Adrenal gland (tissue), 12 donors: ENCODE results near the gene MKX. TPM values are rescaled to one million over a fixed set of nuclear protein-coding genes. Genes with fewer than 3 reads are reported as not detected.

Source experiments
- DNase-seq, 7 donors: peaks; one replicate each; pipeline ENCODE4 v3.0.0-alpha.2; 2019 to 2020
- H3K27ac ChIP-seq, 5 donors: fragments of 200-600 bp; sonication (generic) in 4 of 5; 1 replicate in 3 of 5; 2 replicates in 2 of 5; pipeline versions ENCODE4 v1.5.1 to v1.8.0; 2016 to 2020; ENCODE audit warnings: mild to moderate bottlenecking in 1 of 5
- H3K27me3 ChIP-seq: fragments of 200-600 bp; 2 replicates; pipeline ENCODE4 v1.8.0; 2021
- H3K36me3 ChIP-seq, 2 donors: fragments of 200-600 bp; replicated peaks in 1 of 2; 1 replicate in 1 of 2; 2 replicates in 1 of 2; pipeline versions ENCODE4 v1.5.1 to v1.8.0; 2018 to 2022
- H3K4me1 ChIP-seq, 2 donors: fragments of 200-600 bp; replicated peaks in 1 of 2; 1 replicate in 1 of 2; 2 replicates in 1 of 2; pipeline versions ENCODE4 v1.5.1 to v1.8.0; 2018 to 2021
- H3K4me3 ChIP-seq, 4 donors: fragments of 200-600 bp; sonication (generic) in 3 of 4; one replicate each; pipeline ENCODE4 v1.5.1; 2016 to 2018
- H3K9me3 ChIP-seq, 3 donors: fragments of 200-600 bp; sonication (generic) in 1 of 3; replicated peaks in 1 of 3; 1 replicate in 2 of 3; 2 replicates in 1 of 3; pipeline versions ENCODE4 v1.5.1 to v1.8.0; 2016 to 2021
- POLR2A ChIP-seq, 2 donors: fragments of 450-650 bp; IDR thresholded peaks; one replicate each; pipeline ENCODE4 v1.6.1; 2017; ENCODE audit warnings: antibody characterized with exemption in 2 of 2, mild to moderate bottlenecking in 2 of 2, moderate library complexity in 1 of 2
- WGBS, 4 donors: extraction: QIAGEN DNeasy Blood & Tissue Kit in 2 of 4; methylation state at CpG; one replicate each; pipeline versions ENCODE4 v1.1.5 to v1.1.7; 2013 to 2017; 5-methylcytosine and 5-hydroxymethylcytosine counted together
- intact Hi-C, 2 donors: fragments of 100-400 bp; cut with DNase I; formaldehyde crosslinking; loops; one replicate each; pipeline versions ENCODE4 v1.14.1 to v1.15.0; 2022 to 2023
- polyA plus RNA-seq, 3 donors: library from polyadenylated mRNA; stranded (reverse); fragments of 200-250 nt in 2 of 3; fragments of 350-450 nt in 1 of 3; fragmentation: Illumina TruSeq in 1 of 3; extraction: RNeasy Lipid Tissue Mini Kit (QIAGEN cat#74804) in 1 of 3; gene quantifications; one replicate each; pipeline ENCODE4 v1.2.3, GENCODE V29; 2013 to 2014
- total RNA-seq, 9 donors: library from RNA; depleted of rRNA in 4 of 9; stranded (reverse); fragments of >200 nt in 4 of 9; fragments of 120-200 nt in 1 of 9; fragmentation: NEBNext Ultra II Directional in 1 of 9; extraction: Animal tissue kit (Norgen Biotek cat#: 25700) in 1 of 9; gene quantifications; one replicate each; pipeline versions ENCODE4 v1.1.0 to v1.2.4, GENCODE V29; 2013 to 2023
- TF ChIP-seq, protein P1 (sequence below), 6 experiments: fragments of 450-650 bp in 4 of 6; fragments of 200-600 bp in 2 of 6; sonication (generic) in 1 of 6; IDR thresholded peaks; 1 replicate in 5 of 6; 2 replicates in 1 of 6; pipeline versions ENCODE4 v1.5.1 to v1.8.0; 2016 to 2021; ENCODE audit warnings: antibody characterized with exemption in 6 of 6, mild to moderate bottlenecking in 2 of 6, moderate library complexity in 1 of 6
- donor health status: healthy with polysubstance abuse.
- donor health status: Bipolar disorder and iron deficiency.
- donor health status: DM: yes; HTN: yes; CAD: no.
- donor health status: DM: no; HTN: no; CAD: no.
- donor health status: DM: no; HTN: no; CAD: no.
- donor health status: DM: yes; HTN: yes; CAD: no.

The MKX gene
- total and polyA plus RNA-seq, 12 donors: 0.06 to 5.4 (median 1.3) TPM

DNA sequence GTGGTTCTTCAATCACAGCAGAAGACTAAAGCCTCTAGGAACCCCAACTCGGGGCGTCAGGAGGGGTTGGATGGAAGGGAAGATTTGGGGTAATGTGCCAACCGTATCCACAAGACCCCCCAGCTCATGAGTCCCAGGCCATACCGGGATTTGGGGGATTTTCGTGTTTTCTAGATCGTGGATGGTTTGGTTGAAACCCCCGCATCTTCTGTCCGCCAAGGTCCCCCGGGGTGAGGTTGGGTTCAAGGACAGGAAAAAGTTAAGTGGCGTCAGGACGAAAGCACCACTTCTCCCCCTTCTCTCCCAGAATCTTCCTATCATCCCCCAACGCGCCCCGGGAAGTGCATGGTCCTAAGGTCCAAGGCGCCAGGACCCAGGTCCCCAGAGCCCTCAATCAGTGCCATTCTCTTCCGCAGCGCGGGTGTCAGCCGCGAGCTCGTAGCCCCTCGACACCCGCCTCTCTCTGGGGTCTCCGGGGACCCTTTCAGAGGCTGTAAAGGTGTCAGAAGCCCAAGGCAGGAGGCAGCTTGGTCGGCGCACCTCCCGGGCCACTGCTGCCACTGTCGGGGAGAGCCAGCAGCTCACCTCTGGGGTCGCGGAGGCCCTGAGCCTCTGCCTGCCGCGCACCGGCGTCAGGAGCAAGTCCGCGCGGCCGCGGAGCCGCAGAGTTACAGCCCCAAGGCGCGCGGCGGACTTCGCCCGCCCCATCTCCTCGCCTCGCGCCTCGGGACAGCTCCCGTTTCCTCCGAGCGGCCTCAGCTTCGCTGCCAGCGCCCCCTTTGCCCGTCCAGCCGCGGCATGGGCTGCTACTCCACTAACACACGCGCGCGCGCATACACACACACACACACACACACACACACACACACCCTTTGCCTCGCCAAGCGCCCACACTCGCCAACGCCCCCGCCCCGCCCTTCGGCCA lies 1.5 kb downstream of the MKX start:
- Histone ChIP-seq H3K4me1 (peaks cover 16 to 47% of the 10 kb centered on the region in 2 donors), H3K27me3 (peaks cover 72% of the 10 kb centered on the region), H3K27ac (peak overlapping the region in 1 of 5 donors; percentile 93), H3K36me3 (no peaks in the 10 kb centered on the region), H3K9me3 (no peaks in the 10 kb centered on the region), H3K4me3 (peak overlapping the region in 2 of 4 donors; percentile 32 to 72)
- DNase-seq: peak in 4 of 7 donors; percentile 14 to 33 (median 22)
- intact Hi-C loops: loop anchor here in 1 of 2 donors (5.0 kb wide), 1 partner anchor 433 kb away; no protein-coding TSS in a partner anchor
- TF ChIP-seq, protein P1, sequence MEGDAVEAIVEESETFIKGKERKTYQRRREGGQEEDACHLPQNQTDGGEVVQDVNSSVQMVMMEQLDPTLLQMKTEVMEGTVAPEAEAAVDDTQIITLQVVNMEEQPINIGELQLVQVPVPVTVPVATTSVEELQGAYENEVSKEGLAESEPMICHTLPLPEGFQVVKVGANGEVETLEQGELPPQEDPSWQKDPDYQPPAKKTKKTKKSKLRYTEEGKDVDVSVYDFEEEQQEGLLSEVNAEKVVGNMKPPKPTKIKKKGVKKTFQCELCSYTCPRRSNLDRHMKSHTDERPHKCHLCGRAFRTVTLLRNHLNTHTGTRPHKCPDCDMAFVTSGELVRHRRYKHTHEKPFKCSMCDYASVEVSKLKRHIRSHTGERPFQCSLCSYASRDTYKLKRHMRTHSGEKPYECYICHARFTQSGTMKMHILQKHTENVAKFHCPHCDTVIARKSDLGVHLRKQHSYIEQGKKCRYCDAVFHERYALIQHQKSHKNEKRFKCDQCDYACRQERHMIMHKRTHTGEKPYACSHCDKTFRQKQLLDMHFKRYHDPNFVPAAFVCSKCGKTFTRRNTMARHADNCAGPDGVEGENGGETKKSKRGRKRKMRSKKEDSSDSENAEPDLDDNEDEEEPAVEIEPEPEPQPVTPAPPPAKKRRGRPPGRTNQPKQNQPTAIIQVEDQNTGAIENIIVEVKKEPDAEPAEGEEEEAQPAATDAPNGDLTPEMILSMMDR (IDR thresholded peaks at IDR 0.05): no peak
- no peak for TF ChIP-seq POLR2A (IDR thresholded peaks at IDR 0.05)
- 1 to 3% (median 2%) methylated on average over 14 to 70 of the region's 70 CpGs for WGBS, 4 donors

DNA sequence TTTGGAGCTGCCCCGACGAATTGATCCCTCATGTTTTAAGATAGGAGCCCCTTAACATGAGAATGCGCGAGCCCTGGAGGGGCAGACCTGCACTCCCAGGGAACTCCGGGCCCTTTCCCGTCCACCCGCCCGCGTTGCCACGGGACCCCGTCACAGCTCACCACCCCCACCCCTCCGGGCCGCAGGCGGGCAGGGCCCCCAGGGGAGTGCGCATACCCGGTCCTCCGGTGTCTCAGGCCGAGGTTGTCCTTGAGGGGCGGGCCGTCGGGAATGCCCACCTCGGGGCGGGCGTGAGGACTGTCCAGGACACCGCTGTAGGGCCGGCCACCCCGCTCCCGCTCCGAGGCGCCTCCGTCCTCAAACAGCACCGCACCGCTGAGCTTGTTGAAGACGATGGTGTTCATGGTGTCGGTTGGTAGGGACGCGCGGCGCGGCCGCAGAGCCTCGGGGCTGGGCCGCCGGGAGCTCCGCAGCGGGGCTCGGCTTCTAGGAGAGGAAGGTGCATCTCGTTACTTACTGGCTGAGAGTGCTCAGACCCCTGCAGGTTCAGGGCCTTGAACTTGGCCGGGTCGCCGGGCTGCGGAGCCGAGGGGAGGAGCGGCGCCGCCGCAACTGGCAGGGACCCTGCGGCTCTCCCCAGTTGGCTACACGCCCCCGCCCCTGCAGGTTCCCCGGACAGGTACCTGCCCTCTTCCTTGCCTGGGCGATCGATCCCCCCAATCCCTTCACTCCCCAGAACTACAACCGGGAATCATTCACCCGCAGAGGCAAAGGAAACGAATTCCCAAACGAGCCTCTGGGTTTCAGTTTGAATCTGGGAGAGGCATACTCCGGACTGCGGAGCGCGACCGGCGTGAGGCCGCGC lies 2.4 kb downstream of the MKX start:
- peak in 6 of 7 donors; percentile 28 to 49 (median 34) for DNase-seq
- peaks cover 16 to 47% of the 10 kb centered on the region in 2 donors for H3K4me1 ChIP-seq
- no peaks in the 10 kb centered on the region for H3K36me3 ChIP-seq
- intact Hi-C loops: loop anchor here in 1 of 2 donors (5.0 kb wide), 1 partner anchor 434 kb away; no protein-coding TSS in a partner anchor
- TF ChIP-seq POLR2A (IDR thresholded peaks at IDR 0.05): peak in 1 of 2 donors; percentile 8
- TF ChIP-seq, protein P1 (IDR thresholded peaks at IDR 0.05): no peak
- 0 to 1% (median 1%) methylated on average over 11 to 75 of the region's 75 CpGs for WGBS, 4 donors
- H3K4me3 ChIP-seq: peak overlapping the region in 2 of 4 donors; percentile 32 to 72
- peak overlapping the region in 4 of 5 donors; percentile 54 to 93 (median 84) for H3K27ac ChIP-seq
- H3K27me3 ChIP-seq: peaks cover 64% of the 10 kb centered on the region
- no peaks in the 10 kb centered on the region for H3K9me3 ChIP-seq

DNA sequence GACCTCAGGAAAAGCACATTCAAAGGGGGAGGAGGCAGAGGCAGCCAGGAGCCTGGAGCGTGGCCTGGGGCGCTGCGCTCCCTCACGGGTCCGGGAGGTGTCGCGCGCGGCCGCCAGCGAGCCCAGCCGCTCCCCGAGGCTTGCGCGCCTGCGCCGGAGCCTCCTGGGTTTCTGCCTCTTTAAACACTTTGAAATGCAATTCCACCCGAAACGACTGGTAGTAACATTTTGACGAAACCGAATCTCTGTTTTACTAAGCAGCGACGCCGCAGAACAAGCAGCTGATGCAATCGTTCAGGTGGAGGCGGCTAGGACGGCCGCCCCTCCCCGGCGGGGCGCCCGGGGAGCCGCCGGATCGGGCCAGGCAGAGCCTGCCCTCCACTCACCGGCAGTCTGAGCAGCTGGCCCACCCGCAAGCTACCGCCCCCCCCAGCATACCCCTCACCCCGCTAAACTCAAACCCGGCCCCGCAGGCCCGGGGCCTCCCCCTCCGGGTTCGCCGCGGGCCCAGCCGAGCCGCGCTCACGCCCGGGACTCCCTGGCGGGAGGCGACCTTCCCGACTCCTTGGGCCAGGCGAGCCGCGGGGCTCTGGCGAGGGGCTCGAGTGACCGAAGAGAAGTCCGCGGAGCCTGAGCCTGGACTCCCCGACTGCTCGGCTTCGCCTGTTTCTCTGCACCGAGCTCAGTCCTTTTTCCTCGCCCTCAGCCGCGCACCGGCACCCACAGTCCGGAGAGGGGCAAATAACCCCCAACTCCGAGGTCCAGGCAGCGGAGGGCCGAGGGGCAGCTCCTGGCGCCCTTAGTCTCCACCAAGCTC lies 3.2 kb downstream of the MKX start:
- Histone ChIP-seq H3K27ac (peak overlapping the region in 4 of 5 donors; percentile 54 to 93 (median 84)), H3K4me1 (peaks cover 16 to 47% of the 10 kb centered on the region in 2 donors), H3K4me3 (peak overlapping the region in 2 of 4 donors; percentile 32 to 72), H3K36me3 (no peaks in the 10 kb centered on the region), H3K27me3 (peaks cover 56% of the 10 kb centered on the region), H3K9me3 (no peaks in the 10 kb centered on the region)
- TF ChIP-seq, protein P1 (IDR thresholded peaks at IDR 0.05): peak; percentile 45 to 81 (median 68)
- peak; percentile 13 to 76 for TF ChIP-seq POLR2A (IDR thresholded peaks at IDR 0.05)
- peak; percentile 80 to 89 (median 82) for DNase-seq
- intact Hi-C loops: loop anchor here in 1 of 2 donors (5.0 kb wide), 1 partner anchor 435 kb away; no protein-coding TSS in a partner anchor
- 0 to 1% (median 1%) methylated on average over 14 to 75 of the region's 75 CpGs for whole genome bisulfite sequencing, 4 donors
